ENCODE measurements around the gene MATCAP1. TPM values are rescaled to one million over a fixed set of nuclear protein-coding genes. Genes with fewer than 3 reads are reported as not detected.

The MATCAP1 gene
- total and polyA plus RNA-seq, 5 experiments from 2014 or later, result 0.28 to 7.5 (median 0.98) TPM

Small RNA genes within 50 kb of the gene (microRNA-seq; reads per million reads assigned to microRNA genes)
- 136 reads per million, percentile 68 among the genes with 10 or more reads in this experiment for gene MIR328 (ENCODE audit: borderline microRNAs expressed)

Other genes with a start within 250 kb of the MATCAP1 start
- 10 to 100 TPM; 57.6 to 64.4 TPM for gene CIAO2B, start 249.6 kb downstream of the MATCAP1 start, total RNA-seq
- 100 to 1,000 TPM in 1 of 3 donors, 10 to 100 TPM in 2; 86.1 to 110 (median 91.3) TPM for gene CIAO2B, start 249.6 kb downstream of the MATCAP1 start, polyA plus RNA-seq
- 10 to 100 TPM; 56.7 to 62.7 TPM for gene CES2, start 248.4 kb downstream of the MATCAP1 start, total RNA-seq
- gene CES2, start 248.4 kb downstream of the MATCAP1 start, polyA plus RNA-seq, result 10 to 100 TPM; 21.1 to 31.2 (median 31.2) TPM
- under 1 TPM; 0.10 to 0.16 TPM for gene CES3, start 222.7 kb downstream of the MATCAP1 start, total RNA-seq
- gene CES3, start 222.7 kb downstream of the MATCAP1 start, polyA plus RNA-seq, result not detected
- gene CES4A, start 195.4 kb downstream of the MATCAP1 start, total RNA-seq, result 10 to 100 TPM; 10.0 to 13.7 TPM
- gene CES4A, start 195.4 kb downstream of the MATCAP1 start, polyA plus RNA-seq, result 1 to 10 TPM in 2 of 3 donors, under 1 TPM in 1; 0.83 to 2.4 (median 1.5) TPM
- gene CBFB, start 154.8 kb downstream of the MATCAP1 start, total RNA-seq, result 10 to 100 TPM; 91.4 to 95.0 TPM
- 10 to 100 TPM; 61.2 to 79.8 (median 73.5) TPM for gene CBFB, start 154.8 kb downstream of the MATCAP1 start, polyA plus RNA-seq
- 10 to 100 TPM; 21.4 to 23.3 TPM for gene PHAF1, start 74.0 kb downstream of the MATCAP1 start, total RNA-seq
- gene PHAF1, start 74.0 kb downstream of the MATCAP1 start, polyA plus RNA-seq, result 10 to 100 TPM in 1 of 3 donors, 1 to 10 TPM in 2; 6.9 to 10.9 (median 6.9) TPM
- gene B3GNT9, start 33.0 kb downstream of the MATCAP1 start, total RNA-seq, result 1 to 10 TPM; 1.5 to 1.8 TPM
- gene B3GNT9, start 33.0 kb downstream of the MATCAP1 start, polyA plus RNA-seq, result 1 to 10 TPM in 1 of 3 donors, under 1 TPM in 2; 0.19 to 1.1 (median 0.28) TPM
- 10 to 100 TPM; 41.0 to 43.4 TPM for gene TRADD, start 24.1 kb downstream of the MATCAP1 start, total RNA-seq
- 10 to 100 TPM; 44.9 to 49.1 (median 48.2) TPM for gene TRADD, start 24.1 kb downstream of the MATCAP1 start, polyA plus RNA-seq
- 10 to 100 TPM in 1 of 2 experiments, 1 to 10 TPM in 1; 9.0 to 10.9 TPM for gene FBXL8, start 24.0 kb downstream of the MATCAP1 start, total RNA-seq
- gene FBXL8, start 24.0 kb downstream of the MATCAP1 start, polyA plus RNA-seq, result 1 to 10 TPM; 1.8 to 2.8 (median 2.5) TPM
- 10 to 100 TPM in 1 of 2 experiments, 1 to 10 TPM in 1; 9.7 to 14.8 TPM for gene HSF4, start 19.2 kb downstream of the MATCAP1 start, total RNA-seq
- not detected for gene HSF4, start 19.2 kb downstream of the MATCAP1 start, polyA plus RNA-seq
- gene NOL3, start 13.4 kb downstream of the MATCAP1 start, total RNA-seq, result 1 to 10 TPM in 1 of 2 experiments, under 1 TPM in 1; 0.70 to 1.6 TPM
- gene NOL3, start 13.4 kb downstream of the MATCAP1 start, polyA plus RNA-seq, result not detected
- gene EXOC3L1, start 6.2 kb upstream of the MATCAP1 start, total RNA-seq, result not detected
- under 1 TPM; 0.20 to 0.32 (median 0.31) TPM for gene EXOC3L1, start 6.2 kb upstream of the MATCAP1 start, polyA plus RNA-seq
- gene E2F4, start 8.2 kb upstream of the MATCAP1 start, total RNA-seq, result 10 to 100 TPM; 86.3 to 87.1 TPM
- 10 to 100 TPM; 40.7 to 67.8 (median 63.4) TPM for gene E2F4, start 8.2 kb upstream of the MATCAP1 start, polyA plus RNA-seq
- 1 to 10 TPM; 5.0 to 5.6 TPM for gene ELMO3, start 15.2 kb upstream of the MATCAP1 start, total RNA-seq
- gene ELMO3, start 15.2 kb upstream of the MATCAP1 start, polyA plus RNA-seq, result not detected
- 10 to 100 TPM; 40.0 to 40.2 TPM for gene TMEM208, start 43.2 kb upstream of the MATCAP1 start, total RNA-seq
- 10 to 100 TPM; 65.3 to 88.4 (median 76.4) TPM for gene TMEM208, start 43.2 kb upstream of the MATCAP1 start, polyA plus RNA-seq
- 10 to 100 TPM; 34.5 to 47.3 TPM for gene FHOD1, start 63.5 kb upstream of the MATCAP1 start, total RNA-seq
- gene FHOD1, start 63.5 kb upstream of the MATCAP1 start, polyA plus RNA-seq, result 1 to 10 TPM; 1.6 to 3.0 (median 2.3) TPM
- 1 to 10 TPM; 1.6 to 2.7 TPM for gene SLC9A5, start 65.0 kb upstream of the MATCAP1 start, total RNA-seq
- under 1 TPM; 0.04 to 0.20 (median 0.19) TPM for gene SLC9A5, start 65.0 kb upstream of the MATCAP1 start, polyA plus RNA-seq
- gene PLEKHG4, start 95.6 kb upstream of the MATCAP1 start, total RNA-seq, result 10 to 100 TPM; 39.1 to 41.0 TPM
- gene PLEKHG4, start 95.6 kb upstream of the MATCAP1 start, polyA plus RNA-seq, result 10 to 100 TPM in 1 of 3 donors, 1 to 10 TPM in 2; 7.9 to 11.7 (median 8.3) TPM
- gene KCTD19, start 142.8 kb upstream of the MATCAP1 start, total RNA-seq, result not detected
- under 1 TPM in 1 of 3 donors, not detected in 2; 0.03 TPM for gene KCTD19, start 142.8 kb upstream of the MATCAP1 start, polyA plus RNA-seq
- under 1 TPM in 1 of 2 experiments, not detected in 1; 0.49 TPM for gene LRRC36, start 142.9 kb upstream of the MATCAP1 start, total RNA-seq
- not detected for gene LRRC36, start 142.9 kb upstream of the MATCAP1 start, polyA plus RNA-seq
- gene TPPP3, start 209.5 kb upstream of the MATCAP1 start, total RNA-seq, result not detected
- gene TPPP3, start 209.5 kb upstream of the MATCAP1 start, polyA plus RNA-seq, result not detected
- under 1 TPM in 1 of 2 experiments, not detected in 1; 0.52 TPM for gene ZDHHC1, start 232.5 kb upstream of the MATCAP1 start, total RNA-seq
- gene ZDHHC1, start 232.5 kb upstream of the MATCAP1 start, polyA plus RNA-seq, result under 1 TPM; 0.18 to 0.28 (median 0.27) TPM
- gene HSD11B2, start 247.2 kb upstream of the MATCAP1 start, total RNA-seq, result not detected
- not detected for gene HSD11B2, start 247.2 kb upstream of the MATCAP1 start, polyA plus RNA-seq

Measured in naive thymus-derived CD8-positive, alpha-beta T cell (primary cell).